K562 (cell line): ENCODE results near the gene MRPL44. TPM values are rescaled to one million over a fixed set of nuclear protein-coding genes. Genes with fewer than 3 reads are reported as not detected.

Experiments used
- ATAC-seq: fragments of 200-7000 bp; cut with Tn5 transposase; 3 replicates; pipeline ENCODE4 v1.9.1; 2020; ENCODE audit warnings: moderate library complexity
- BruUV-seq: library from RNA; stranded (reverse); fragments of 400-500 nt; replicated peaks from 2 replicates; lab custom pipeline; 2021; lab: Mats Ljungman, UMichigan
- CTCF ChIA-PET: fragments of 300-600 bp; formaldehyde crosslinking; extraction: SDS; loops from one replicate; lab custom pipeline; 2021; ENCODE audit warnings: low intra/inter-chr PET ratio; lab: Yijun Ruan, JAX
- POLR2A ChIA-PET: fragments of 300-600, 350-650 bp; sonication (Branson Sonifier 250); formaldehyde crosslinking; extraction: SDS; loops from one replicate; lab custom pipeline; 2021; ENCODE audit warnings: antibody characterized with exemption, inconsistent platforms; lab: Yijun Ruan, JAX
- DNase-seq, 4 experiments: peaks; one replicate each; pipeline versions ENCODE4 v3.0.0 to v3.0.0-alpha.2; 2011 to 2018; ENCODE audit warnings: low spot score in 3 of 4, mixed read lengths in 3 of 4; ENCODE audit errors: extremely low read depth in 1 of 4
- FAIRE-seq: peaks from 2 replicates; lab custom pipeline; 2011; peaks lifted over from hg19 to GRCh38; lab: Jason Lieb, UNC
- H2AFZ ChIP-seq: 2 replicates; pipeline ENCODE4 v1.6.0; 2011; ENCODE audit warnings: low read depth, low read length, control low read depth, inconsistent platforms
- H3K27ac ChIP-seq: fragments of 200-600 bp; 3 replicates; pipeline ENCODE4 v1.8.0; 2011; ENCODE audit warnings: low read depth, mild to moderate bottlenecking, control low read depth, inconsistent platforms, low read length, moderate library complexity, mixed read lengths; ENCODE audit errors: extremely low read depth
- H3K27me3 ChIP-seq, 2 experiments: fragments of 300-600 bp in 1 of 2; 2 replicates in 1 of 2; 3 replicates in 1 of 2; pipeline versions ENCODE4 v1.6.0 to v1.8.0; 2011; ENCODE audit warnings: inconsistent platforms in 2 of 2, low read length in 2 of 2, mild to moderate bottlenecking in 1 of 2, mixed read lengths in 1 of 2, moderate library complexity in 1 of 2; ENCODE audit not compliant: control insufficient read depth in 2 of 2, insufficient read depth in 2 of 2
- H3K36me3 ChIP-seq: fragments of 300-600 bp; 3 replicates; pipeline ENCODE4 v1.8.0; 2011; ENCODE audit warnings: mild to moderate bottlenecking, low read length, inconsistent platforms; ENCODE audit not compliant: control insufficient read depth, insufficient read depth
- H3K4me1 ChIP-seq, 2 experiments: fragments of 200-600 bp in 1 of 2; replicated peaks in 1 of 2; 2 replicates in 1 of 2; 3 replicates in 1 of 2; pipeline versions ENCODE4 v1.5.1 to v1.8.0; 2011; ENCODE audit warnings: inconsistent platforms in 2 of 2, low read length in 2 of 2, mild to moderate bottlenecking in 1 of 2, mixed read lengths in 1 of 2, moderate library complexity in 1 of 2; ENCODE audit not compliant: control insufficient read depth in 2 of 2, insufficient read depth in 2 of 2
- H3K4me2 ChIP-seq: 2 replicates; pipeline ENCODE4 v1.6.1; 2011; ENCODE audit warnings: low read length, control low read depth, inconsistent platforms, mixed read lengths; ENCODE audit not compliant: insufficient read depth
- H3K4me3 ChIP-seq: fragments of 200-600 bp; sonication (generic), shearing (Covaris generic); 2 replicates; pipeline ENCODE4 v1.5.1; 2016; ENCODE audit warnings: control low read depth, inconsistent platforms
- H3K79me2 ChIP-seq: fragments of 200-600 bp; 3 replicates; pipeline ENCODE4 v1.8.0; 2011; ENCODE audit warnings: low read length, inconsistent platforms; ENCODE audit not compliant: control insufficient read depth, insufficient read depth
- H3K9ac ChIP-seq, 2 experiments: 2 replicates each; pipeline versions ENCODE4 v1.6.0 to v1.6.1; 2011; ENCODE audit warnings: low read depth in 2 of 2, low read length in 2 of 2, control low read depth in 1 of 2, inconsistent platforms in 1 of 2, mild to moderate bottlenecking in 1 of 2, mixed read lengths in 1 of 2; ENCODE audit not compliant: insufficient read depth in 1 of 2
- H3K9me1 ChIP-seq: one replicate; pipeline ENCODE4 v1.6.0; 2011; ENCODE audit warnings: inconsistent platforms, mild to moderate bottlenecking, low read length, moderate library complexity; ENCODE audit not compliant: control insufficient read depth, insufficient read depth
- H3K9me3 ChIP-seq: replicated peaks from 2 replicates; pipeline ENCODE4 v1.5.1; 2011; ENCODE audit warnings: low read depth, low read length, inconsistent platforms; ENCODE audit not compliant: control insufficient read depth, insufficient read depth
- H4K20me1 ChIP-seq: replicated peaks from 2 replicates; pipeline ENCODE4 v1.6.1; 2011; ENCODE audit warnings: low read length, inconsistent platforms, mixed read lengths; ENCODE audit not compliant: control insufficient read depth, insufficient read depth
- HNRNPUL1 ChIP-seq: fragments of 200-400 bp; formaldehyde crosslinking; IDR thresholded peaks from 2 replicates; pipeline ENCODE4 v1.6.1; 2017; ENCODE audit warnings: low read length
- NCOR1 ChIP-seq: fragments of 450-650 bp; IDR thresholded peaks from 2 replicates; pipeline ENCODE4 v1.6.1; 2016; ENCODE audit warnings: mild to moderate bottlenecking, moderate library complexity
- NFRKB ChIP-seq: fragments of 450-650 bp; IDR thresholded peaks from 2 replicates; pipeline ENCODE4 v1.6.1; 2016; ENCODE audit warnings: low read depth
- NFYB ChIP-seq: IDR thresholded peaks from 2 replicates; pipeline ENCODE4 v1.6.1; 2011; ENCODE audit warnings: mild to moderate bottlenecking, moderate library complexity; ENCODE audit not compliant: insufficient read length; ENCODE audit errors: extremely low read depth
- PHF8 ChIP-seq: fragments of 200-600 bp; sonication (generic); IDR thresholded peaks from 2 replicates; pipeline ENCODE4 v1.6.1; 2012; ENCODE audit warnings: mixed run types, mild to moderate bottlenecking, inconsistent platforms, low read length, moderate library complexity, borderline replicate concordance
- ZC3H8 ChIP-seq: fragments of 450-650 bp; IDR thresholded peaks from 2 replicates; pipeline ENCODE4 v1.6.1; 2017
- ZNF431 ChIP-seq: sonication (generic); formaldehyde crosslinking; IDR thresholded peaks from 2 replicates; pipeline ENCODE4 v1.8.0; 2022; ENCODE audit warnings: mild to moderate bottlenecking, missing genetic modification reagents
- ZNF583 ChIP-seq: fragments of 250-450 bp; sonication (Bioruptor Pico); IDR thresholded peaks from 2 replicates; pipeline ENCODE4 v1.4.0; 2020
- WGBS: fragments of 100-300 bp; shearing (Covaris generic); methylation state at CpG from one replicate; pipeline ENCODE4 v1.1.6; 2016; ENCODE audit warnings: low coverage, mixed read lengths; ENCODE audit not compliant: insufficient coverage; ENCODE audit errors: missing lambda C conversion rate; 5-methylcytosine and 5-hydroxymethylcytosine counted together
- in situ Hi-C: fragments of 300-500 bp; cut with MboI; formaldehyde crosslinking; loops from 4 replicates; pipeline ENCODE4 v1.15.0; 2018; ENCODE audit warnings: inconsistent platforms, mixed read lengths
- intact Hi-C: fragments of 100-400 bp; cut with micrococcal nuclease; formaldehyde crosslinking; loops from 2 replicates; pipeline ENCODE4 v1.14.2; 2022
- polyA plus RNA-seq, 8 experiments: library from polyadenylated mRNA; depleted of rRNA in 4 of 8; stranded (reverse) in 5 of 8; unstranded in 3 of 8; fragments of >200 nt; fragmentation: Nextera tagmentation in 2 of 8; fragmentation: Illumina TruSeq in 1 of 8; extraction: Ambion mirVana in 2 of 8; extraction: Trizol in 1 of 8; gene quantifications; 2 replicates each; pipeline versions ENCODE4 v1.2.1 to v1.2.3, GENCODE V29; 2011 to 2014; ENCODE audit warnings: inconsistent platforms in 1 of 8, missing spikeins in 1 of 8
- total RNA-seq, 7 experiments: library from RNA; depleted of rRNA in 6 of 7; stranded (reverse); fragments of >200 nt in 6 of 7; fragmentation: Illumina TruSeq in 2 of 7; extraction: Trizol in 2 of 7; gene quantifications; 2 replicates each; pipeline versions ENCODE4 v1.2.1 to v1.2.3, GENCODE V29; 2011 to 2021; ENCODE audit warnings: low replicate concordance in 1 of 7
- TF ChIP-seq, protein P1 (sequence below): fragments of 450-650 bp; IDR thresholded peaks from 2 replicates; pipeline ENCODE4 v1.6.1; 2016; ENCODE audit warnings: low read depth
- TF ChIP-seq, protein P2 (sequence below): conservative IDR thresholded peaks from 2 replicates; pipeline ENCODE4 v1.6.1; 2011; ENCODE audit warnings: low read depth, mild to moderate bottlenecking, low read length; ENCODE audit not compliant: control insufficient read depth

Gene MRPL44
- total and polyA plus RNA-seq, 9 of the 15 experiments (the other 6 are each of a cell fraction or from before 2014, with no cell fraction given): 10.4 to 26.0 (median 20.2) TPM

DNA sequence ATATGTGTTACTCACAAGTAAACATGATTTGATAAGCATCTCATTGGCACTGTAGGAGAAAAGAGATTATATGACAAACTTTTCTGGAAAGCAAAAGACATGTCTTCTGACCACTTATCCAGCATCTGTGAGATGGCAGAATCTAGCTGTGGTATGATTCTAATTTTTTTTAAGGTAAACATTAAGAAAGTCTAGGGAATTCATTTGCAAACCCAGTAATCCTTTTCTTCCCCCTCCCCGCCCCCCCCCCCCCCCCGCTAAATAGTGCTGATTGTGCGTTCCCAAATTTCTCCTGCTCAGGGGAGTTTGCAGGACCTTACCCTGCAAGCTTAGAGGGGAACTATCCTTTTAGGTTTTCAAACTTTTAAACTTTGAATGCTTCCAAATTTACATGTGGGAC is 12.1 kb downstream of the MRPL44 start:
- no peak overlapping the region for H3K9ac ChIP-seq
- H3K27me3 ChIP-seq: no peaks in the 10 kb centered on the region
- H4K20me1 ChIP-seq: no peaks in the 10 kb centered on the region
- H3K4me3 ChIP-seq: no peak overlapping the region
- no TSS peak for BruUV-seq
- H3K4me1 ChIP-seq: no peaks in the 10 kb centered on the region
- H3K79me2 ChIP-seq: no peaks in the 10 kb centered on the region
- ATAC-seq (no peak), FAIRE-seq (no peak), DNase-seq (no peak)
- no peaks in the 10 kb centered on the region for H3K9me3 ChIP-seq
- H3K4me2 ChIP-seq: no peak overlapping the region
- no peak overlapping the region for H2AFZ ChIP-seq
- intact Hi-C loops: no loop called here
- in situ Hi-C loops: no loop called here
- ChIA-PET CTCF (interaction anchor here (2.6 to 2.7 kb wide), 2 partner anchors 24 to 315 kb away, joined by 9 to 41 read pairs; no protein-coding TSS in a partner anchor), POLR2A (interaction anchor here (1.4 to 1.8 kb wide), 3 partner anchors 11 to 17 kb away, joined by 4 to 6 read pairs (median 5); no protein-coding TSS in a partner anchor)
- WGBS: no CpG with 5 or more reads among the region's 3 CpGs
- H3K27ac ChIP-seq: no peak overlapping the region
- no peaks in the 10 kb centered on the region for H3K9me1 ChIP-seq
- TF ChIP-seq, protein P1, sequence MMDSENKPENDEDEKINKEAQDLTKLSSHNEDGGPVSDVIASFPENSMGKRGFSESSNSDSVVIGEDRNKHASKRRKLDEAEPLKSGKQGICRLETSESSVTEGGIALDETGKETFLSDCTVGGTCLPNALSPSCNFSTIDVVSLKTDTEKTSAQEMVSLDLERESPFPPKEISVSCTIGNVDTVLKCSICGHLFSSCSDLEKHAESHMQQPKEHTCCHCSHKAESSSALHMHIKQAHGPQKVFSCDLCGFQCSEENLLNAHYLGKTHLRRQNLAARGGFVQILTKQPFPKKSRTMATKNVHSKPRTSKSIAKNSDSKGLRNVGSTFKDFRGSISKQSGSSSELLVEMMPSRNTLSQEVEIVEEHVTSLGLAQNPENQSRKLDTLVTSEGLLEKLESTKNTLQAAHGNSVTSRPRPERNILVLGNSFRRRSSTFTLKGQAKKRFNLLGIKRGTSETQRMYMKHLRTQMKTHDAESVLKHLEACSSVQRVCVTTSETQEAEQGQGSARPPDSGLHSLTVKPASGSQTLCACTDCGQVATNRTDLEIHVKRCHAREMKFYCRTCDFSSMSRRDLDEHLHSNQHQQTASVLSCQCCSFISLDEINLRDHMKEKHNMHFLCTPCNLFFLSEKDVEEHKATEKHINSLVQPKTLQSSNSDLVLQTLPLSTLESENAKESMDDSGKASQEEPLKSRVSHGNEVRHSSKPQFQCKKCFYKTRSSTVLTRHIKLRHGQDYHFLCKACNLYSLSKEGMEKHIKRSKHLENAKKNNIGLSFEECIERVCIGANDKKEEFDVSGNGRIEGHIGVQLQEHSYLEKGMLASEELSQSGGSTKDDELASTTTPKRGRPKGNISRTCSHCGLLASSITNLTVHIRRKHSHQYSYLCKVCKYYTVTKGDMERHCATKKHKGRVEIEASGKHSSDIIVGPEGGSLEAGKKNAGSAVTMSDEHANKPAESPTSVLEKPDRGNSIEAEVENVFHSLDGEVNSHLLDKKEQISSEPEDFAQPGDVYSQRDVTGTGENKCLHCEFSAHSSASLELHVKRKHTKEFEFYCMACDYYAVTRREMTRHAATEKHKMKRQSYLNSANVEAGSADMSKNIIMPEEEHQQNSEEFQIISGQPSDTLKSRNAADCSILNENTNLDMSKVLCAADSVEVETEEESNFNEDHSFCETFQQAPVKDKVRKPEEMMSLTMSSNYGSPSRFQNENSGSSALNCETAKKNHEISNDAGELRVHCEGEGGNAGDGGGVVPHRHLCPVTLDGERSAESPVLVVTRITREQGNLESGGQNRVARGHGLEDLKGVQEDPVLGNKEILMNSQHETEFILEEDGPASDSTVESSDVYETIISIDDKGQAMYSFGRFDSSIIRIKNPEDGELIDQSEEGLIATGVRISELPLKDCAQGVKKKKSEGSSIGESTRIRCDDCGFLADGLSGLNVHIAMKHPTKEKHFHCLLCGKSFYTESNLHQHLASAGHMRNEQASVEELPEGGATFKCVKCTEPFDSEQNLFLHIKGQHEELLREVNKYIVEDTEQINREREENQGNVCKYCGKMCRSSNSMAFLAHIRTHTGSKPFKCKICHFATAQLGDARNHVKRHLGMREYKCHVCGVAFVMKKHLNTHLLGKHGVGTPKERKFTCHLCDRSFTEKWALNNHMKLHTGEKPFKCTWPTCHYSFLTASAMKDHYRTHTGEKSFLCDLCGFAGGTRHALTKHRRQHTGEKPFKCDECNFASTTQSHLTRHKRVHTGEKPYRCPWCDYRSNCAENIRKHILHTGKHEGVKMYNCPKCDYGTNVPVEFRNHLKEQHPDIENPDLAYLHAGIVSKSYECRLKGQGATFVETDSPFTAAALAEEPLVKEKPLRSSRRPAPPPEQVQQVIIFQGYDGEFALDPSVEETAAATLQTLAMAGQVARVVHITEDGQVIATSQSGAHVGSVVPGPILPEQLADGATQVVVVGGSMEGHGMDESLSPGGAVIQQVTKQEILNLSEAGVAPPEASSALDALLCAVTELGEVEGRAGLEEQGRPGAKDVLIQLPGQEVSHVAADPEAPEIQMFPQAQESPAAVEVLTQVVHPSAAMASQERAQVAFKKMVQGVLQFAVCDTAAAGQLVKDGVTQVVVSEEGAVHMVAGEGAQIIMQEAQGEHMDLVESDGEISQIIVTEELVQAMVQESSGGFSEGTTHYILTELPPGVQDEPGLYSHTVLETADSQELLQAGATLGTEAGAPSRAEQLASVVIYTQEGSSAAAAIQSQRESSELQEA: no peak
- TF ChIP-seq NCOR1 (no peak), ZNF431 (CRISPR knock-in tag) (no peak), NFRKB (no peak), NFYB (no peak), PHF8 (no peak), HNRNPUL1 (no peak), ZNF583 (no peak), ZC3H8 (no peak)
- TF ChIP-seq, protein P2, sequence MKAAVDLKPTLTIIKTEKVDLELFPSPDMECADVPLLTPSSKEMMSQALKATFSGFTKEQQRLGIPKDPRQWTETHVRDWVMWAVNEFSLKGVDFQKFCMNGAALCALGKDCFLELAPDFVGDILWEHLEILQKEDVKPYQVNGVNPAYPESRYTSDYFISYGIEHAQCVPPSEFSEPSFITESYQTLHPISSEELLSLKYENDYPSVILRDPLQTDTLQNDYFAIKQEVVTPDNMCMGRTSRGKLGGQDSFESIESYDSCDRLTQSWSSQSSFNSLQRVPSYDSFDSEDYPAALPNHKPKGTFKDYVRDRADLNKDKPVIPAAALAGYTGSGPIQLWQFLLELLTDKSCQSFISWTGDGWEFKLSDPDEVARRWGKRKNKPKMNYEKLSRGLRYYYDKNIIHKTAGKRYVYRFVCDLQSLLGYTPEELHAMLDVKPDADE: no peak
- peaks cover 27% of the 10 kb centered on the region for H3K36me3 ChIP-seq
